GM18507 (cell line): ENCODE results near the gene TMEM132A.
"Not testable (repeated sequence)": the region's sequence is repeated elsewhere in the genome, so short reads cannot be mapped to it uniquely, and the experiment has no call there.

ENCODE experiments used
- DNase-seq: peaks from one replicate; pipeline ENCODE4 v3.0.0; 2011; ENCODE audit warnings: low read depth; ENCODE audit not compliant: insufficient read length; ENCODE audit errors: extremely low spot score
- FAIRE-seq: peaks from 2 replicates; lab custom pipeline; 2011; peaks lifted over from hg19 to GRCh38; lab: Jason Lieb, UNC

TMEM132A gene

DNA sequence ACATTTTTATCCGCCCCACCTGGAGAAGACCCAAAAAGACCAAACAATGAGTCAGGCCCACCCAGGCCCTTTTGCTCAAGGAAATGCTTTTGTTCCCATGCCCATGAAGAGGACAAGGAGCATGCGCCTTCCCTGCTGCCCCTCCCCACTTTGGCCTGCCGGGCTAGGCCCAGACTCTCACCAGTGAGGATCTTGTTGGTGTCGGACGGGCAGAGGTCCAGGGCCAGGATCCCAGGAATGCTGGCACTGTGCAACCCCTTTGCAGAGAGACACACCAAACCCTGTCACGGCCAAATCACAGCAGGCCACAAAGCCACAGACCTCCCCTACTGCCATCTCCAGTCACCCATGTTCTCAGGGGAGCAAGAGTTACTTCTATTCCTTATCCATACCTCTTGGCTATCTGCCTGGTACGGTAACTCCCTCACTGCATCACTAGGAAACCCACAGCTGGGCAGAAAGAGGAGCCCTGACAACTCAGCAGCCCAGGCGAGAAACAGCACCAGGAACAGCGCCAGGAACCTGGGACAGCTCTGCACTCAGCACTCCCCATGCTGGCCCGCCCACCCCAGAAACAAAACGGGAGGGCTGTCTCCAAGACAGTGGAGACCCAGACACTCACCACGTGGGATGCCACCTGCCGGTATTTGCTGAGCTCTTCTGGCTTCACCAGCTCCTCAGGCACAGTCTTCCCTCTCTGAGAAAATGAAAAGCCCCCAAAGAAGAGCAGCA, 23.4 kb upstream of the TMEM132A start:
- DNase-seq (no peak), FAIRE-seq (no peak)

DNA sequence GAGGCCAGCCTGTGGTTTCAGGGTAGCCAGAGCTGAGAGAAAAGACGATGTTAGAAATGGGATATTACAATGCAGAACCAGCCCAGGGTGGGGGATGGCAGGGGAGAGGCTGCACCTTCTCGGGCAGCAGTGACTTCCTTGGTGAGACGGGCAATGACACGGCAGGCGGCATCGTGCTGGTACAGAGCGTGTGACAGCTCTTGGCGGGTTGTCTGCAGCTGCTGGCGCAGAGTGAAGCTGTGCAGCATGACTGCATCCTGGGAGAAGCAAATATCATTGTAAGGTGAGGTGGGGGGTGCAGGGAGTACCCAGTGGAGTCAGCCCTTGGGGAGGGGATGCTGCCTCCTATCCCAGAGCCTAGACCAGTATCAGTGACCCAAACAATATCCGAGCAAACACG, 21.6 kb upstream of the TMEM132A start:
- FAIRE-seq (no peak), DNase-seq (no peak)

DNA sequence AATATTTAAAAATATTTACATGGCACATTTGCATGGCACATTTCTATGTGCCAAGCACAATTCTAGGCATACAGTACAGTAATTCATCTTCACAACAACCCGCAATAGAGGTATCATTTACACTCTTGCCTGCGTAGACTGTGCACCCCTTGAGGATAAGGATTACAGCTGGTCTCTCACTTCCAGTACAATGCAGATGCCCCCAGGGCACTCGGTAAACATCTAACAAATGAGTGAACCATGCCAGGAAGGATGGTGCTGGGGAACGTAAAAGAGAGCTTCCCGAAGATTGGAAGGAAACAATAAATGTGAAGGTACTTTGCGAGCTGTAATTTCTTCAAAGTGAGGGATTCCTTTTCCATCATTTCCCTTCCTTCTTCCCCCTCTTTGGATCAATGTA, 19.2 kb upstream of the TMEM132A start:
- DNase-seq (no peak), FAIRE-seq (no peak)

DNA sequence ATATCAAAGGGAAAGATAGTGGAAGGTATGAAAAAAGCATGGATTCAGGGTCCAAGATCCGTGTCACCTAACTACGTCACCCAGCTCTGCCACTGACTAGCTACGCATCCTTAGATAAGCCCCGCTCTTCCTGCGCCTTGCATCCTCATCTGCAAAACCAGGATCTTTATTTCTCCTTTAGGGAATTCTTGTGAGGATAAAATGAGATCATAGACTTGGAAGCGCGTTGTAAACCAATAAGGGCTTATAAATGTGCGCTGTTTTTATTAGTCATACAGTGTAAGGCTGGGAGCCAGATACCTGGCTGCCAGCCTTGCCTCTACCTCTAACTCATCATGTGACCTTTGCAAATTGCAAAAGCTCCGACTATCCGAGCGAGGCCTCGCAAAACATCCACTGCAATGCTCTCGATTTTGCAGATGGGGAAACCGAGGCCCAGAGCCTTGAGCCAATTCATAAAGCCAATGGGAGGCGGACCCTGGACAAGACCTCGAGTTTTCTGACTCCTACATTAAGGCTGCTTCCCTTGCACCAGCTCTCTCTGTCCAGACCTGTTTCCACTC, 18.6 kb upstream of the TMEM132A start:
- FAIRE-seq (no peak), DNase-seq (no peak)

DNA sequence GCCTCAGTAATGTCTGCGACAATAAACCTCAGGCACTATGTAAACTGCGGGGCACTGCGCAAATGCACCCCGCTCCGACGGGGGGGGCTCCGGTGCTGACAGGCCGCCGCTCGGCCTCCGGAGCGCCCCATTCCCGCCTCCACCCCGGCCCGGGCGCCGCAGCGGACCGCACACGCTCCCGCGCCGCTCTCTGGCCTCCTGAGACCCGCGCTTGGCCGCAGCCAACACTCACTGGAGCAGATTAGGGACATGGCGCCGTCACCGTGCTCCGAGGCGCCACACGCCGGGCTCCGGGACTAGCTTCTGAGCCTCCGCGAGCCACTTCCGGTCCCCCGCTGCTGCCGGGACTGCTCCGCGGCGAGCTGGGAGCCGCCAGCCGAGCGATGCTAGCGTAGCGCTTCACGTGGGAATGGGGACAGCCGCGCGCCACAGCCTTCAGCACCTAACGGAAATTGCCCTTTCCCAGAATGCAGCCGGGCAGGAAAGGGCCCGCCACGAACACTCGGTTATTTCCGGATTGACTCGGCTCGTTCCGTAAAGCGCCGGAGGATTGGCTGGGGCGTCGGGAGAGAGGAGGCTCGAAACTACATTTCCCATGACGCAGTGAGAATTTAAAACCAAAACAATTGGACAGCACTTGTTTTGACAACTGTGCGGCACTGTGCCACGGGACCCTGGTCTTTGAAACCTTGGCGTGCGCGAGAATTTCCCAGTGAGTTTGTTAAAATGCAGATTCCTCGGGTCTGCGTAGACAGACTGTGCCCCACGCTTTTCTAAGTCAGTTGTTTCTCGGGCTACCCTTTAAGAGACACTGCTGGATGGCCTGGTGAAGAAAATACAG, 17.9 kb upstream of the TMEM132A start, which contains the start of gene PRPF19:
Gene PRPF19 (minus strand): TSS at position 454 of the 841 bp plus-strand sequence. CDS start 203 bp downstream, at position 251.
- FAIRE-seq (peak; percentile 98), DNase-seq (peak; percentile 94)

DNA sequence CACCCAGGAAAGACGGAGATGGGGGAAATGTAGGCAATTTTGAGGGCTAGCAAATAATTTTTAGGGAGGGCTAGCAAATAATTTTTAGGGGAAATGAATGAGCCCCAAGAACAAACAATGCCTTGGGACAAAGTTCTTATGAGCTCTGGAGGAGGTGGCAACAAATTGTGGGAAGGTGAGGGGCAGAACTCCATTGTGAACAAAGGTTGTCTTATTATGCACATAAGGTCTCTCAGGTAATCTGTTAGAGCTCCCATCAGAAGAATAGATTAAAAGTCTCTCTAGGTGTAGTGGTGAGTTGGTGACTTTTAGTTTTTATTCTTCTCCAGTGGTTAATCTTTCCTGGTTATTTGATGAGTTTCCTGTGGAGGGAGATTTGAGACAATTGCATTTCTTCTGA, 15.5 kb upstream of the TMEM132A start:
- FAIRE-seq = no peak
- DNase-seq = no peak

DNA sequence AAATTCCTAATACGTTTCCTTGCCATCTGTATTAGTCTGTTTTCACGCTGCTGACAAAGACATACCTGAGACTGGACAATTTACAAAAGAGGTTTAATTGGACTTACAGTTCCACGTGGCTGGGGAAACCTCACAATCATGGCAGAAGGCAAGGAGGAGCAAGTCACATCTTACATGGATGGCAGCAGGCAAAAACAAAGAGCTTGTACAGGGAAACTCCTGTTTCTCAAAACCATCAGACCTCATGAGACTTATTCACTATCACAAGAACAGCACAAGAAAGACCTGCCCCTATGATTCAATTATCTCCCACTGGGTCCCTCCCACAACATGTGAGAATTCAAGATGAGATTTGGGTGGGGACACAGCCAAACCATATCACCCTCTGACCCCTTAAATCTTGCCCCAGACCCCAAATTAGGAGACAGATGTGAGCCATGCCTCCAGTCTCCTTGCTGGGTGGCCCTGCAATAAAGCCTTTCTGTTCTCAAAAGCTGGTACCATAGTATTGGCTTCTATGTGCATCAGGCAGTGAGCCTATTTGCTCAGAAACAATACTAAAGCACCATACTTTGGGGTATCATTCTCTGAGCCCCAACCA, 14.5 kb upstream of the TMEM132A start:
- FAIRE-seq, DNase-seq: not testable (repeated sequence)

DNA sequence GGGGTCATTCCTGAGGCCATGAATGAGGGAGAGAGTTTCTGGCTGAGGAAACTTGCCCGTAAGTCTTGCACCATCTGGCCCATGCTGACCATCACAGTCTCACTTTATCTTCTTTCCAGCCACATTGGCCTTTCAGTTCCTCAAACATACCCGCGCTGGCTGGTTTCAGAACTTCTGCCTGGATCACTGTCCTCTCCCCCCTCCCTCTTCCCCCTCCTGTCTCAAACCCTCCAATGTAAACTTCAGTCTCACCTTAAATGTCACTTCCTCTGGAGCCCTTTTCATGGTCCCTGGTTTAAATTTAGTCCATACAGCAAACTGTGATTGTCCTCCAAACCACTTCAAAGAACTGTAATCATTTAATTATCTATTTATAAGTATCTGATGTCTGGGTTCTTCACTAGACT, 14.0 kb upstream of the TMEM132A start:
- no peak for DNase-seq
- FAIRE-seq = peak; percentile 98

DNA sequence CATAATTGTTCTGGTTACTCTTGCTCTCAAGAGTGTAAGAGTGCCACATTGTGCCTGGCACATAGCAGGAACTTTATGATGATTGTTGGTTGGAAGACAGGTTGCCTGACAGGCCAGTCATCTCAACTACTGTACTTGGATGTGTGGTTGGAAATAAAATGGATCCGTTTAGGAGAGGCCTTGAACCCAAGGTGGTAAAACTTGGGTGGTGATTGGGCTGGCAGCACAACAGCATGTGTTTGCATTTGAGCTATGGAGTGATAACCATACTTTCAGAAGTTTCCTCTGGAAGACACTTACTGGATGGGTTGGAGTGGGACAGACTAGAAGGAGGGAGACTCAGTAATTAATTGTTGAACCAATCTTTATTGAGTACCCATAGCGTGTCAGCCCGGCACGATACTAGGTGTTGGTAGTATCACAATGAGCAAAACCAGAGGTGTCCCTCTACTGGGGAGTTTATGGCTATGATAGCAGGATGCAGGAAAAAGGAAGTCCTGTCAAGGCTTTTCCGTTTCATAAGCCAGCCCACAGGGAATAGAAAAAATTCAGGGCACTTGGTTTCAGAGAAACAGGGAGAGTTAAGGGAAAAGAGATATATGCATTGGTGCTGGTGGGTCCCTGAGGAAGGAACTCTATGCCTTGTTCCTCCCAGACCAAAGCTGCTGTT, 13.4 kb upstream of the TMEM132A start:
- FAIRE-seq (peak; percentile 77), DNase-seq (no peak)

DNA sequence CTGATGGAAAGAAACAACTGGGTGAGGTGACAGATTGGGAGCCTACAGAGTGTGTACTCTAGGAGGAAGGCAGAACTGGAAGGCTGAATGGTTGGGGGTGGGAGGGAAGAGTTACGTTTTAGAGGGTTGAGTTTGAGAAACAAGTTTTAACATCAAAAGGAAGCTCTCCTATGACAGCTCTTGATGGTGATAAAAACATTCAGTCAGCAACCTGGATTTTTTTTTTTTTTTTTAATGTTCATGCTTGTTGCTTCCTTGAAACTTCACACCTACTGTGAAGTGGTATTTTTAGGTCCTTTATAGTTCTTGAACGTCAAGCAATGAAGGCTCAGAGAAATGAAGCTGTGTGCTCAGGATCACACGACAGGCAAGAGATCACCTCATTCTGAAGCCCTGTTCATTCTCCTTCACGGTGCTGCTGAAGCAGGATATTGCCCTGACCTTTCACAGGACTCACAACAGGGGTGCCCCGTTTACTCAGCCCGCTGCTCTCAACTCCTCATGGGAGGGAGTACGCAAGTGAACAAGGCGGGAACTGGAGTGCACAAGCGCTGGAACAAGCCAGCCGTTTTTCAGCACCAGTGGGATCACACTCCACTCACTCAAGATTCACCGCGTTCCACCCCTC, 11.9 kb upstream of the TMEM132A start:
- DNase-seq = no peak
- FAIRE-seq = no peak

DNA sequence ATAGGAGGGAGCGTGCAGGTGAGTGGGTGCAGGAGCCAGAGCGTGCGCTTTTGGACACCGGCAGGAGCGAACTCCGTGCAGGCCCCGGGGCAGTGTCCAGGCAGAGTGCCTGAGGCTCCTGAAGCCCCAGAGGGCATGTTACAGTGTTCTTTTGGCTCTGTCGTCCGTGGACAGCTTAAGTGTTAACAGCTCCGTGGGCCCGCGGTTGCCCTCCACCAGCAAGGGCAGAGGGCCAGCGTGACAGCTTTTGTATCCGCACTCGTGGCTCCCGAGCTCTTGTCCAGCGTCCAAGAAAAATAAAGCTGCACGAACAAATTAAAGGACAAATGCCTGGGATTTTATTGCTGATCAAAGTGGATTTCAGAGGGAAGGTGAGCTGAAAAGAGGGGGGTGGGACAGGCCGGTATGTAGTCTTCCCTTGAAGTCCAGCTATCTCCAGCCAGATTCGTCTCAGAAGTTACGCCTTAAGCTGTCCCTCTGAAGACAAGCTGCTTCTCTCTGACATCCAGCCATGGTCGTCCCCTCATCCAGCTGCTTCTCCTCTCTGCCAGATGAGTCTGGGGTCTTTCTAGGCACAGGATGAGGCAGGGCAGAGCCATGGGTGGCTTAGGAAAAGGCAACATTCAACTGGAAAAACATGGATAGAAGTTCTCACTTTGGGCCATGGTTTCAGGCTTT, 11.3 kb upstream of the TMEM132A start:
- DNase-seq (no peak), FAIRE-seq (no peak)

DNA sequence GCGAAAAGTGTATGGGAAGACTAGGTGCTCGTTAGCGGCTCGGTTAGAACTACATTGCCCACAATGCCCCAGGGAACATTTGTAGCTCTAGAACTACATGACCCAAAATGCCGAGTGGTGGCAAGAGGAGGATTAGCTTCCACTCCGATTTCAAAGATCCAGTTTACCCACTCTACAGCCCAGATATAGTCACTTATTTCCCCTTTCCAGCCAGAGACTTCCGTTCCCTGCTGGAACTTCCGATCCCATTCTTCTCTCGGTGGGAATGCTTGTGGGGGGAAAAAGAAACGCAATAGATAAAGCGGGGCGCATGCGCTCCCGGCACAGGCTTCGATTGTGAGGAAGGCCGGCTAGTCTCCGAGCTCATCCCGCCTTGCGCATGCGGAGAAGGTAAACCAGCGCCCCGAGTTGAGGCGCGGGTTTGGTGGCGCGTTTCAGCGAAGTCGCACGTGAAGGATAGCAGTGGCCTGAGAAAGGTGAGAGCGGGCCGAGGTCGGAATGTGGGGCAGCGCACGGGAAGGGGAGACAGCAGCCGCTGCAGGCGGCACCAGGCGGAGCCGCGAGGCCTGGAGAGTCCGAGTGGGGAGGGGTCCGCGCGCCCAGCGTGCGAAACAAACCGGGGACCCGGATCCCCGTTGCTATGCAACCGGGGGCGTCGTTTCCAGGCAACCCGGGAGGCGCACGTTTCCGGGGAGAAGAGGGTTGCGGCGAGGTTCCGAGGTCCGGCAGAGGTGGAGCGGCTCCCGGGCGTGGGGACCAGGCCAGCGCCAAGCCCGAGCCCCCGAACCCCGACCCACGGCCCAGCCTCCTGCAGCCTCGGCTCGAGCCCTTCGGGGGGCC, 10.2 kb upstream of the TMEM132A start, which contains the start of gene TMEM109:
Gene TMEM109 (plus strand): TSS at position 366 of the 840 bp plus-strand sequence. CDS start 5,536 bp downstream, outside the sequence.
- DNase-seq (peak; percentile 80), FAIRE-seq (peak; percentile 90)

DNA sequence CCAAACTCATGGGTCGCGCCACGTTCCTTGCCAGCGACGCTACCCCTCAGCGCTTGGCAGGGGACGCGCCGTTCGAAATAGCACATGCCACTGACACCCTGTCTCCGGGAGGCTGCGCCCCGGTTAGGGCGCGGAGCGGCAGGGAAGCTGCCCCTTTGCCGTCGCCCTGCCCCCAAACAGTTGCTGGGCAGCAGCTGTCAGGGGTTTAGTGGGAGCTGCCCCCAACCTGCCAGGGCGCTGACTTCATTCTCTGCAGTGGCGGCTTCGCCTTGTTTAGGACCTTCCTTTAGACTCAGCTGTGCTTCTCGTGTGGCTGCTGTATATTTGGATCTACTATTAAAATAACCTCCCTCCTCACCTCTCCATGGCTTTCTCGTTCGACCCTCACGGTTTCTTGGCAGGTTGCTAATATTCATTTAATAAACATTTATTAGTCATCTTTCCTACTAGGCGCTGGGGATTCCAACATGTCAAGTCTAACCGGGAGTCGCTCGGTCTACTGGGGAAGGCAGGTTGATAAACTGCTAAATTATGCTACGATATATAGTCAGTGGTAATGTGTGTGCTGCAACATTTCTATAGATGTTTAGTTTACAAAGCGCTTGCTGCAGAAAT, 9.5 kb upstream of the TMEM132A start:
- no peak for DNase-seq
- FAIRE-seq = no peak

DNA sequence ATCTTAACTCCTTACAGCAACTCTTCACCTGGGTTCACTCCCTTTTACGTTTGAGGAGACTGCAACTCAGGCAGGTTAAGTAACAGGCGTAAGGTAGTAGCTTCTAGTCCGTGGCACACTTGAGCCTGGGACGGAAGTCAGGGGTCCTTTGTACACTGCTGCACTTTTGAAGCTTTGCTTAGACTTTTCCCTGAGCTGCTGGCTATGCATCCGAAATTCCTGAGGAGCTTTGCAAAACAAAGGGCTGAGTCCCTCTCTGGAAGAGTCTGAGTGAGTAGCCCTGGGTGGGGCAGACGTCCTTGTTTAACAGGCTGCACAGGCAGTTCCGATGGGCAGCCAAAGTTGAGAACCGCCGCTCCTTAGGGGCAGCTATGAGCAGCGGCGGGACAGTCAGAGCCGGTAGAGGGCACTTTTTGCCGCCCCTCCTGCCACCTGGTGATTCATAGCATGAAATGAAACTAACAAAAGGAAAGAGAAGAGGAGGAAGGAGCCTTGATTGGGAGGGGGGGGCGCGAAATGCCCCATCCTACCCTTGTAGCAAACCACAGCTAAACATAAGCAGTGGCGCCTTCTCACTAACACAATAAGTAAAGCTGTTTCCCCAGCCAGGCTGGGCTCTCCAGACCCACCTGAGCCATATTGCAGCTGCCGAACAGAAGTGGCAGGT, 8.9 kb upstream of the TMEM132A start:
- FAIRE-seq (peak; percentile 86), DNase-seq (peak; percentile 72)

DNA sequence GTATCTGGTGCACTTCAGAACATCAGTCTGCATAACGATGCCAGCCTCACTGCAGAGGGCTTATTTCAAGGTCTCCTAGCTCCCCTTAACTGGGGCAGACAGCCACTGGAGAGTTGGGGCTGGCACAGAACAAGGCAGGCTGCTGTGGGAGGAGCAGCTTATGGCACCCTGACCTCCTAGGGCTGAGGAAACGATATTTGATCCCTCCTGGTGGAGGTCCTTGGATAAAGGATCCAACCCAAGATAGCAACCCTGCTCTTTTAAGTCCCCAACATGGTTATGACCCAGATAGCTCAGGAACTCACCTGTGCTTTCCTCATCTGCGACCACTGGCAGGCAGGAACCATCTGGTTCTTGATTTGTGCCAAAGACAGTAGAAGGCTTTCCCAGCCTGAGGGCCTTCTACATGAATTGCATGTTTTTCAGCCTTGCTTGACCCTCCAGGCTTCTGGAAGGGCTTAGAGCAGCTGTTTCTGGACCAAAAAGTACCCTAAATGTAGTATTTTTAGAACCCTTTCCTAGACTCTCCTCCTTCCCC, 7.5 kb upstream of the TMEM132A start:
- DNase-seq (no peak), FAIRE-seq (no peak)

DNA sequence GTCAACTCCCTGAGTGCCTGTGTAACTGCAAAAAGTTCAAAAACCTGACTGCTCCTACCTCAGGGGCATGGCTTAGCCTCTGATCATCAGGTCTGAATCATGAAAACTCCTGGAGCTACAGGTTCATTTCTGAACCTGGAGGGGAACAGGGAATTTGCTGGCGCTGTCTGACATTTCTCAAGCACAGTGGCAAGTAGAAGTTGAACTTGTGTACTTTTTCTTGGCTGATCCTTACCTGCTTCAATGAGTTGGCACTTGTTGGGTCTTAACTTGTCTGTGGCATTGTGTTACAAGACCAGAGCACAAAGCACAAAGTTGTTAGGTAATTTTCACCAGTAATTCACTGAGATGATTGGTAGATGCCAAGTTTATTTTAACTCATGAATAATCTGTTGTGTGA, 7.0 kb upstream of the TMEM132A start:
- DNase-seq (no peak), FAIRE-seq (no peak)
